Vagina (tissue), 2 donors: Measurements from ENCODE around the gene C11orf54.

Experiments used
- POLR2A ChIP-seq, 2 donors: fragments of 450-650 bp; IDR thresholded peaks; one replicate each; pipeline ENCODE4 v1.6.1; 2017; ENCODE audit warnings: antibody characterized with exemption in 2 of 2, mild to moderate bottlenecking in 2 of 2, moderate library complexity in 2 of 2
- POLR2AphosphoS5 ChIP-seq, 2 donors: sonication (generic); formaldehyde crosslinking; IDR thresholded peaks; one replicate each; pipeline ENCODE4 v1.9.0; 2017; ENCODE audit warnings: antibody characterized with exemption in 2 of 2, mild to moderate bottlenecking in 2 of 2, low read depth in 1 of 2; ENCODE audit not compliant: insufficient read depth in 1 of 2
- TF ChIP-seq, protein P1 (sequence below), 3 experiments: fragments of 450-650 bp in 2 of 3; fragments of 200-600 bp in 1 of 3; sonication (generic) in 1 of 3; IDR thresholded peaks; one replicate each; pipeline ENCODE4 v1.5.1; 2017 to 2019; ENCODE audit warnings: antibody characterized with exemption in 3 of 3, mild to moderate bottlenecking in 2 of 3, moderate library complexity in 2 of 3

DNA sequence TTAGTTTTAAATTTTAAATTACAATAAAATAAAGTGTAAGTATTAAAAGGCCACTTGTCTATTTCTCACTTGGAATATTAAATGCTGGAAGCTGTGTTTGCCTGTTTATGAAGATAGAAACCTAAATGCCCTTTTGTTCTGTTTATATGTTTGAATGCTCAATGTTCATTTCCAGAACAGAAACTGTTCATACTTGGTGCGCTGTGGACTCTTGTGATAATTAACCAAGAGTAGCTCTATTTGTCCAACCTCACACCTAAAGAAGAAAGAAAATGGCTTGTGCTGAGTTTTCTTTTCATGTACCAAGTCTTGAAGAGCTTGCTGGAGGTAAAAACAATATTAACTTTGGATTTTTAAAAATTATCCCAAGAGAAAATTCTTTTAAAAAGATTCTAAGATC is 5.7 kb downstream of the C11orf54 start:
- TF ChIP-seq POLR2A (IDR thresholded peaks at IDR 0.05) (no peak), POLR2AphosphoS5 (IDR thresholded peaks at IDR 0.05; ENCODE audit: insufficient read depth in 1 of 2, low read depth in 1 of 2) (no peak)
- TF ChIP-seq, protein P1, sequence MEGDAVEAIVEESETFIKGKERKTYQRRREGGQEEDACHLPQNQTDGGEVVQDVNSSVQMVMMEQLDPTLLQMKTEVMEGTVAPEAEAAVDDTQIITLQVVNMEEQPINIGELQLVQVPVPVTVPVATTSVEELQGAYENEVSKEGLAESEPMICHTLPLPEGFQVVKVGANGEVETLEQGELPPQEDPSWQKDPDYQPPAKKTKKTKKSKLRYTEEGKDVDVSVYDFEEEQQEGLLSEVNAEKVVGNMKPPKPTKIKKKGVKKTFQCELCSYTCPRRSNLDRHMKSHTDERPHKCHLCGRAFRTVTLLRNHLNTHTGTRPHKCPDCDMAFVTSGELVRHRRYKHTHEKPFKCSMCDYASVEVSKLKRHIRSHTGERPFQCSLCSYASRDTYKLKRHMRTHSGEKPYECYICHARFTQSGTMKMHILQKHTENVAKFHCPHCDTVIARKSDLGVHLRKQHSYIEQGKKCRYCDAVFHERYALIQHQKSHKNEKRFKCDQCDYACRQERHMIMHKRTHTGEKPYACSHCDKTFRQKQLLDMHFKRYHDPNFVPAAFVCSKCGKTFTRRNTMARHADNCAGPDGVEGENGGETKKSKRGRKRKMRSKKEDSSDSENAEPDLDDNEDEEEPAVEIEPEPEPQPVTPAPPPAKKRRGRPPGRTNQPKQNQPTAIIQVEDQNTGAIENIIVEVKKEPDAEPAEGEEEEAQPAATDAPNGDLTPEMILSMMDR (IDR thresholded peaks at IDR 0.05), result no peak
